ENCODE data around the gene BDKRB1. TPM values are rescaled to one million over a fixed set of nuclear protein-coding genes. Genes with fewer than 3 reads are reported as not detected.
A peak's percentile ranks its signal among the peaks of the same experiment; 100 is the strongest.

Gene BDKRB1
- total and polyA plus RNA-seq, 9 of the 15 experiments (the other 6 are each of a cell fraction or from before 2014, with no cell fraction given): 0.06 to 0.23 (median 0.09) TPM; not detected in 1

DNA sequence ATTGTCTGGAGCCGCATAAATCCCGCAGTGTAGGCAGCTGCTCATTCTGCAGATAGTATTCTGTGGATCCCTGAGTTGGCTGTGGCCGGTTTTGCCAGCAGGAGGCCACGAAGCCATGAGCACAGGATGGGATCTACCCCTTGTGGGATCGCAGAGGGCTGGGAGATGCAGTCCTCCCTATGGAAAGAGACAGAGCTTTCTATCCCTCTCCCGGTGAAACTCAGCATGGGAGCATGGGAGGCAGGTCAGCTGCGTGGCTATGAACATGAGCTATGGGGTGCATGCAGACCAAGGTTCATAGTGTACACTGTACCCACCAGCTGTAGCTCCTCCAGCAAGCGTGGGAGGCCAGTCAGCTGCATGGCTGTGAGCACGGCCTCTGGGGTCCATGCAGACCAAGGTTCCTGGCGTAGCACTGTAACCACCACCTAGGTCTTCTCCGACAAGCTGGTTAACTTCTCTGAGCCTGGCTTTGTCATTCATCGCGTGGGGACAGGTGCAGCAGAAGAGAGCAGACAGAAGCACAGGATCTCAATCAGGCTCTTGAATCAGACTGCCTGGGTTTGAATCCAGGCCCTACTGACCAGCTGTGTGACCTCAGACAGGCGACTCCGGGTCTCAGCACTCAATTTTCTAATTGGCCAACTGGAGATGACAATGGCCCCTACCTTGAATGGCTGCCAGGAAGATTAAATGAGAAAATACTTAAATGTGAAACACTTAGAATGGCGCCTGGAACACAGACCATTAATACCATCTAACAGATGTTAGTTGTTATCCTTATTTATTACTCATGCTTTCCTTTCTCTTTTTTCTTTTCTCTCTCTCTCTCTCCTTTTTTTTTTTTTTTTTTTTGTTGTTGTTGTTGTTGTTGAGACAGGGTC lies 6.0 kb downstream of the BDKRB1 start (continued):
- TF ChIP-seq, protein P1, sequence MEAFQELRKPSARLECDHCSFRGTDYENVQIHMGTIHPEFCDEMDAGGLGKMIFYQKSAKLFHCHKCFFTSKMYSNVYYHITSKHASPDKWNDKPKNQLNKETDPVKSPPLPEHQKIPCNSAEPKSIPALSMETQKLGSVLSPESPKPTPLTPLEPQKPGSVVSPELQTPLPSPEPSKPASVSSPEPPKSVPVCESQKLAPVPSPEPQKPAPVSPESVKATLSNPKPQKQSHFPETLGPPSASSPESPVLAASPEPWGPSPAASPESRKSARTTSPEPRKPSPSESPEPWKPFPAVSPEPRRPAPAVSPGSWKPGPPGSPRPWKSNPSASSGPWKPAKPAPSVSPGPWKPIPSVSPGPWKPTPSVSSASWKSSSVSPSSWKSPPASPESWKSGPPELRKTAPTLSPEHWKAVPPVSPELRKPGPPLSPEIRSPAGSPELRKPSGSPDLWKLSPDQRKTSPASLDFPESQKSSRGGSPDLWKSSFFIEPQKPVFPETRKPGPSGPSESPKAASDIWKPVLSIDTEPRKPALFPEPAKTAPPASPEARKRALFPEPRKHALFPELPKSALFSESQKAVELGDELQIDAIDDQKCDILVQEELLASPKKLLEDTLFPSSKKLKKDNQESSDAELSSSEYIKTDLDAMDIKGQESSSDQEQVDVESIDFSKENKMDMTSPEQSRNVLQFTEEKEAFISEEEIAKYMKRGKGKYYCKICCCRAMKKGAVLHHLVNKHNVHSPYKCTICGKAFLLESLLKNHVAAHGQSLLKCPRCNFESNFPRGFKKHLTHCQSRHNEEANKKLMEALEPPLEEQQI (IDR thresholded peaks at IDR 0.05): no peak
- TF ChIP-seq POLR2A (conservative IDR thresholded peaks at IDR 0.05): no peak
- TF ChIP-seq SMAD1 (IDR thresholded peaks at IDR 0.05; ENCODE audit: low read depth, low read length, partially characterized antibody): no peak

DNA sequence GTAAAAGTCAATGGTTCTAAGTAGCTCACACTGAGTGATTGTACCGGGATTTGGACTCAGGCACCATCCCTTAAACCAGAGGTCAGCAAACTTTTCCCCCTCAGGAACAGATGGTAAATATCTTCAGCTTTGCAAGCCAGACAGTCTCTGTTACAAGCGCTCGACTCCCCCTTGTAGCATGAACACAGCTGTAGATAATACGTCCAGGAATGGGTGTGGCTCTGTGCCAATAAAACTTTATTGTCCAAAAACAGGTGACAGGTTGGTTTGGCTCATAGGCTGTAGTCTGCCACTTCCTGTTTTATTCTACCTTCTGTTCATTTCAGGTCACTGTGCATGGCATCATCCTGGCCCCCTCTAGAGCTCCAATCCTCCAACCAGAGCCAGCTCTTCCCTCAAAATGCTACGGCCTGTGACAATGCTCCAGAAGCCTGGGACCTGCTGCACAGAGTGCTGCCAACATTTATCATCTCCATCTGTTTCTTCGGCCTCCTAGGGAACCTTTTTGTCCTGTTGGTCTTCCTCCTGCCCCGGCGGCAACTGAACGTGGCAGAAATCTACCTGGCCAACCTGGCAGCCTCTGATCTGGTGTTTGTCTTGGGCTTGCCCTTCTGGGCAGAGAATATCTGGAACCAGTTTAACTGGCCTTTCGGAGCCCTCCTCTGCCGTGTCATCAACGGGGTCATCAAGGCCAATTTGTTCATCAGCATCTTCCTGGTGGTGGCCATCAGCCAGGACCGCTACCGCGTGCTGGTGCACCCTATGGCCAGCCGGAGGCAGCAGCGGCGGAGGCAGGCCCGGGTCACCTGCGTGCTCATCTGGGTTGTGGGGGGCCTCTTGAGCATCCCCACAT lies 7.6 kb downstream of the BDKRB1 start:
- BruUV-seq (replicated peaks): no TSS peak
- Histone ChIP-seq H3K27ac (ENCODE audit: extremely low read depth, low read depth, low read length) (no peak overlapping the region), H3K4me1 (replicated peaks in 1 of 2; ENCODE audit: control insufficient read depth in 2 of 2, insufficient read depth in 2 of 2, low read length in 2 of 2) (peaks cover 0 to 4% of the 10 kb centered on the region in 2 experiments; a peak in 2 of 5 replicates), H3K9ac (ENCODE audit: insufficient read depth in 1 of 2, low read depth in 2 of 2, low read length in 2 of 2) (no peak overlapping the region), H3K4me2 (ENCODE audit: insufficient read depth, low read length) (no peak overlapping the region), H3K36me3 (ENCODE audit: control insufficient read depth, insufficient read depth, low read length) (no peaks in the 10 kb centered on the region), H4K20me1 (replicated peaks; ENCODE audit: control insufficient read depth, insufficient read depth, low read length) (no peaks in the 10 kb centered on the region), H2AFZ (ENCODE audit: low read depth, low read length) (no peak overlapping the region), H3K79me2 (ENCODE audit: control insufficient read depth, insufficient read depth, low read length) (no peaks in the 10 kb centered on the region), H3K27me3 (ENCODE audit: control insufficient read depth in 2 of 2, insufficient read depth in 2 of 2, low read length in 2 of 2) (peaks cover 9 to 46% of the 10 kb centered on the region in 2 experiments; a peak in 4 of 5 replicates), H3K4me3 (no peak overlapping the region), H3K9me3 (replicated peaks; ENCODE audit: control insufficient read depth, insufficient read depth, low read depth, low read length) (no peaks in the 10 kb centered on the region), H3K9me1 (ENCODE audit: control insufficient read depth, insufficient read depth, low read length) (no peaks in the 10 kb centered on the region)
- peak; percentile 68 for ATAC-seq
- in situ Hi-C loops (cut with MboI): loop anchor here (10.0 to 25.0 kb wide), 2 partner anchors 149 to 701 kb away; no protein-coding TSS in a partner anchor
- 5% methylated on average over 14 of the region's 20 CpGs for WGBS (ENCODE audit: insufficient coverage, low coverage, missing lambda C conversion rate)
- no peak for DNase-seq (ENCODE audit: extremely low read depth in 1 of 4, low spot score in 3 of 4)
- intact Hi-C loops (cut with micrococcal nuclease): no loop called here
- ChIA-PET POLR2A (no interaction called here), CTCF (ENCODE audit: low intra/inter-chr PET ratio) (no interaction called here)
- FAIRE-seq: no peak
- no peak for TF ChIP-seq FOXA1 (IDR thresholded peaks at IDR 0.05; ENCODE audit: borderline replicate concordance)
- peak; percentile 45 for TF ChIP-seq NFIC (IDR thresholded peaks at IDR 0.05)
- TF ChIP-seq, protein P2, sequence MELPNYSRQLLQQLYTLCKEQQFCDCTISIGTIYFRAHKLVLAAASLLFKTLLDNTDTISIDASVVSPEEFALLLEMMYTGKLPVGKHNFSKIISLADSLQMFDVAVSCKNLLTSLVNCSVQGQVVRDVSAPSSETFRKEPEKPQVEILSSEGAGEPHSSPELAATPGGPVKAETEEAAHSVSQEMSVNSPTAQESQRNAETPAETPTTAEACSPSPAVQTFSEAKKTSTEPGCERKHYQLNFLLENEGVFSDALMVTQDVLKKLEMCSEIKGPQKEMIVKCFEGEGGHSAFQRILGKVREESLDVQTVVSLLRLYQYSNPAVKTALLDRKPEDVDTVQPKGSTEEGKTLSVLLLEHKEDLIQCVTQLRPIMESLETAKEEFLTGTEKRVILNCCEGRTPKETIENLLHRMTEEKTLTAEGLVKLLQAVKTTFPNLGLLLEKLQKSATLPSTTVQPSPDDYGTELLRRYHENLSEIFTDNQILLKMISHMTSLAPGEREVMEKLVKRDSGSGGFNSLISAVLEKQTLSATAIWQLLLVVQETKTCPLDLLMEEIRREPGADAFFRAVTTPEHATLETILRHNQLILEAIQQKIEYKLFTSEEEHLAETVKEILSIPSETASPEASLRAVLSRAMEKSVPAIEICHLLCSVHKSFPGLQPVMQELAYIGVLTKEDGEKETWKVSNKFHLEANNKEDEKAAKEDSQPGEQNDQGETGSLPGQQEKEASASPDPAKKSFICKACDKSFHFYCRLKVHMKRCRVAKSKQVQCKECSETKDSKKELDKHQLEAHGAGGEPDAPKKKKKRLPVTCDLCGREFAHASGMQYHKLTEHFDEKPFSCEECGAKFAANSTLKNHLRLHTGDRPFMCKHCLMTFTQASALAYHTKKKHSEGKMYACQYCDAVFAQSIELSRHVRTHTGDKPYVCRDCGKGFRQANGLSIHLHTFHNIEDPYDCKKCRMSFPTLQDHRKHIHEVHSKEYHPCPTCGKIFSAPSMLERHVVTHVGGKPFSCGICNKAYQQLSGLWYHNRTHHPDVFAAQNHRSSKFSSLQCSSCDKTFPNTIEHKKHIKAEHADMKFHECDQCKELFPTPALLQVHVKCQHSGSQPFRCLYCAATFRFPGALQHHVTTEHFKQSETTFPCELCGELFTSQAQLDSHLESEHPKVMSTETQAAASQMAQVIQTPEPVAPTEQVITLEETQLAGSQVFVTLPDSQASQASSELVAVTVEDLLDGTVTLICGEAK (IDR thresholded peaks at IDR 0.05): peak; percentile 96
- TF ChIP-seq, protein P2 (CRISPR knock-in tag; IDR thresholded peaks at IDR 0.05): peak; percentile 95
